SK-N-SH treated with all-trans-retinoic acid at 6 μM for 48 hours (cell line): ENCODE data around the gene BAK1.

Experiments used
- ARNTL ChIP-seq: fragments of 450-650 bp; formaldehyde crosslinking; IDR thresholded peaks from 2 replicates; pipeline ENCODE4 v1.5.0; 2020; ENCODE audit warnings: low read depth, mild to moderate bottlenecking, moderate library complexity, borderline replicate concordance
- BACH2 ChIP-seq: fragments of 250-450 bp; sonication (Bioruptor Pico); IDR thresholded peaks from 2 replicates; pipeline ENCODE4 v1.9.0; 2021; ENCODE audit warnings: mild to moderate bottlenecking, borderline replicate concordance
- GLIS3 ChIP-seq: fragments of 250-450 bp; sonication (Bioruptor Pico); IDR thresholded peaks from 2 replicates; pipeline ENCODE4 v1.5.0; 2020; ENCODE audit warnings: mild to moderate bottlenecking, moderate library complexity
- ISL1 ChIP-seq: fragments of 250-450 bp; sonication (Bioruptor Pico); IDR thresholded peaks from 2 replicates; pipeline ENCODE4 v2.1.2; 2022; ENCODE audit warnings: mild to moderate bottlenecking, moderate library complexity
- ZC3H10 ChIP-seq: fragments of 250-450 bp; sonication (Bioruptor Pico); IDR thresholded peaks from 2 replicates; pipeline ENCODE4 v1.5.1; 2021; ENCODE audit warnings: mild to moderate bottlenecking, moderate library complexity
- ZNF70 ChIP-seq: fragments of 450-650 bp; formaldehyde crosslinking; IDR thresholded peaks from 2 replicates; pipeline ENCODE4 v1.5.0; 2020; ENCODE audit warnings: mild to moderate bottlenecking, moderate library complexity
- ZNF8 ChIP-seq: fragments of 450-650 bp; formaldehyde crosslinking; IDR thresholded peaks from 2 replicates; pipeline ENCODE4 v1.5.0; 2020; ENCODE audit warnings: mild to moderate bottlenecking, moderate library complexity
- TF ChIP-seq, protein P1 (sequence below): fragments of 250-450 bp; sonication (Bioruptor Pico); IDR thresholded peaks from 2 replicates; pipeline ENCODE4 v1.5.1; 2020; ENCODE audit warnings: low read depth, mild to moderate bottlenecking, moderate library complexity
- TF ChIP-seq, protein P2 (sequence below): fragments of 250-450 bp; sonication (Bioruptor Pico); IDR thresholded peaks from 2 replicates; pipeline ENCODE4 v1.8.0; 2021; ENCODE audit warnings: low read depth, mild to moderate bottlenecking, moderate library complexity, borderline replicate concordance

DNA sequence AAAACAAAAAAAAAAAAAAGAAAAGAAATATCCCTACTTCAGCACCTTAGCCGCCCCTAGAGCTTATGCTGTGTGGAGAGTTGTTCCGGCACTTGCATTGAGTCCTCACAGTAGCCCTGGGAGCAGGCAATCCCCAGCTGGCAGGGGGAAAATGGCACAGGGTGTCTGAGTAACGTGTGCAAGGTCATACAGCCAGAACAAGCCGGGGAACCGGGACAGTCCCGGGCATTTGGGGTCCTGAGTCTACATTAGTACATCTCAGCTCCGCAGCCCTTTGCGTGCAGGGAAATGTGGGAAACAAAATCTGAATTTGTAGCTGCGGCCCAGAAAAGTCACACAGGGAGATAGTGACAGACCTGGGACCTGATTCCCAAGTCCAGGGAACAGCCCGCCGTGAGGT lies 3.4 kb downstream of the BAK1 start:
- no peak for TF ChIP-seq GLIS3
- TF ChIP-seq ISL1 (CRISPR knock-in tag), result no peak
- TF ChIP-seq ZNF8 (CRISPR knock-in tag), result no peak
- TF ChIP-seq ARNTL (CRISPR knock-in tag), result no peak
- TF ChIP-seq, protein P1, sequence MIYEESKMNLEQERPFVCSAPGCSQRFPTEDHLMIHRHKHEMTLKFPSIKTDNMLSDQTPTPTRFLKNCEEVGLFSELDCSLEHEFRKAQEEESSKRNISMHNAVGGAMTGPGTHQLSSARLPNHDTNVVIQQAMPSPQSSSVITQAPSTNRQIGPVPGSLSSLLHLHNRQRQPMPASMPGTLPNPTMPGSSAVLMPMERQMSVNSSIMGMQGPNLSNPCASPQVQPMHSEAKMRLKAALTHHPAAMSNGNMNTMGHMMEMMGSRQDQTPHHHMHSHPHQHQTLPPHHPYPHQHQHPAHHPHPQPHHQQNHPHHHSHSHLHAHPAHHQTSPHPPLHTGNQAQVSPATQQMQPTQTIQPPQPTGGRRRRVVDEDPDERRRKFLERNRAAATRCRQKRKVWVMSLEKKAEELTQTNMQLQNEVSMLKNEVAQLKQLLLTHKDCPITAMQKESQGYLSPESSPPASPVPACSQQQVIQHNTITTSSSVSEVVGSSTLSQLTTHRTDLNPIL (CRISPR knock-in tag), result no peak
- TF ChIP-seq ZNF70, result no peak
- TF ChIP-seq, protein P2, sequence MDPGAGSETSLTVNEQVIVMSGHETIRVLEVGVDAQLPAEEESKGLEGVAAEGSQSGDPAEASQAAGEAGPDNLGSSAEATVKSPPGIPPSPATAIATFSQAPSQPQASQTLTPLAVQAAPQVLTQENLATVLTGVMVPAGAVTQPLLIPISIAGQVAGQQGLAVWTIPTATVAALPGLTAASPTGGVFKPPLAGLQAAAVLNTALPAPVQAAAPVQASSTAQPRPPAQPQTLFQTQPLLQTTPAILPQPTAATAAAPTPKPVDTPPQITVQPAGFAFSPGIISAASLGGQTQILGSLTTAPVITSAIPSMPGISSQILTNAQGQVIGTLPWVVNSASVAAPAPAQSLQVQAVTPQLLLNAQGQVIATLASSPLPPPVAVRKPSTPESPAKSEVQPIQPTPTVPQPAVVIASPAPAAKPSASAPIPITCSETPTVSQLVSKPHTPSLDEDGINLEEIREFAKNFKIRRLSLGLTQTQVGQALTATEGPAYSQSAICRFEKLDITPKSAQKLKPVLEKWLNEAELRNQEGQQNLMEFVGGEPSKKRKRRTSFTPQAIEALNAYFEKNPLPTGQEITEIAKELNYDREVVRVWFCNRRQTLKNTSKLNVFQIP (CRISPR knock-in tag), result no peak
- TF ChIP-seq BACH2 (CRISPR knock-in tag), result no peak
- no peak for TF ChIP-seq ZC3H10
